Gastroesophageal sphincter (tissue), 3 donors: ENCODE data around the gene RIPPLY2.

Experiments used
- EP300 ChIP-seq: sonication (generic); formaldehyde crosslinking; IDR thresholded peaks from one replicate; pipeline ENCODE4 v1.6.1; 2017; ENCODE audit warnings: antibody characterized with exemption, mild to moderate bottlenecking
- POLR2AphosphoS5 ChIP-seq: sonication (generic); formaldehyde crosslinking; IDR thresholded peaks from one replicate; pipeline ENCODE4 v1.6.1; 2017; ENCODE audit warnings: antibody characterized with exemption
- TF ChIP-seq, protein P1 (sequence below), 4 experiments: fragments of 200-600 bp in 2 of 4; fragments of 450-650 bp in 2 of 4; sonication (generic) in 1 of 4; IDR thresholded peaks; one replicate each; pipeline ENCODE4 v1.5.1; 2017 to 2019; ENCODE audit warnings: antibody characterized with exemption in 4 of 4, mild to moderate bottlenecking in 2 of 4, moderate library complexity in 2 of 4

- TF ChIP-seq POLR2AphosphoS5: no peak
- TF ChIP-seq, protein P1, sequence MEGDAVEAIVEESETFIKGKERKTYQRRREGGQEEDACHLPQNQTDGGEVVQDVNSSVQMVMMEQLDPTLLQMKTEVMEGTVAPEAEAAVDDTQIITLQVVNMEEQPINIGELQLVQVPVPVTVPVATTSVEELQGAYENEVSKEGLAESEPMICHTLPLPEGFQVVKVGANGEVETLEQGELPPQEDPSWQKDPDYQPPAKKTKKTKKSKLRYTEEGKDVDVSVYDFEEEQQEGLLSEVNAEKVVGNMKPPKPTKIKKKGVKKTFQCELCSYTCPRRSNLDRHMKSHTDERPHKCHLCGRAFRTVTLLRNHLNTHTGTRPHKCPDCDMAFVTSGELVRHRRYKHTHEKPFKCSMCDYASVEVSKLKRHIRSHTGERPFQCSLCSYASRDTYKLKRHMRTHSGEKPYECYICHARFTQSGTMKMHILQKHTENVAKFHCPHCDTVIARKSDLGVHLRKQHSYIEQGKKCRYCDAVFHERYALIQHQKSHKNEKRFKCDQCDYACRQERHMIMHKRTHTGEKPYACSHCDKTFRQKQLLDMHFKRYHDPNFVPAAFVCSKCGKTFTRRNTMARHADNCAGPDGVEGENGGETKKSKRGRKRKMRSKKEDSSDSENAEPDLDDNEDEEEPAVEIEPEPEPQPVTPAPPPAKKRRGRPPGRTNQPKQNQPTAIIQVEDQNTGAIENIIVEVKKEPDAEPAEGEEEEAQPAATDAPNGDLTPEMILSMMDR (IDR thresholded peaks at IDR 0.05): no peak
- TF ChIP-seq EP300: no peak
Measured at GRCh38 chr6:83844170-83844569, 9.0 kb upstream of the RIPPLY2 start.
